Erythroblast (primary cell): ENCODE results near the gene CAV1.
A peak's percentile ranks its signal among the peaks of the same experiment; 100 is the strongest.

ENCODE experiments used
- DNase-seq, 2 experiments: peaks; one replicate each; lab custom pipeline; 2025; lab: John Stamatoyannopoulos, UW
- GATA1 ChIP-seq: IDR thresholded peaks from 2 replicates; pipeline ENCODE4 v1.6.1; 2011; ENCODE audit warnings: low read depth, mild to moderate bottlenecking, control low read depth, low read length, moderate library complexity
- POLR2A ChIP-seq: IDR thresholded peaks from 2 replicates; pipeline ENCODE4 v1.6.1; 2011; ENCODE audit warnings: mild to moderate bottlenecking, low read length

Gene CAV1

DNA sequence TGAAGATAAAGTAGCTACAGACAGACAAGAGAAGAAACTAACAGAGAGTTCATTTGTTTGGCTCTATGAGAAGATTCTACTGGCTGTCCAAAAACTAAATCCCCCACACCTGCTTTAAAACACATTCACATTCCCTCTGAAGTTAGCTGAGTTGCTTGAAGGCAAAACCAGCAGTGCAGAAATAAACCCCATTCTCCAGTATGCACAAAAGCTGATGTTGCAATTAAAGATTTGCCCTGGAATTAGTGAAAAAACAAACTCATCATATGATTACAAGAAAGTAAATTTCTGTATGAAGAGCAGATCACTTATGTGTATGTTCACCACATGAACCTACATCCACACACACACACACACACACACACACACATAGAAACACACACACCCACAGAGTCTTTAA, 9.3 kb upstream of the CAV1 start:
- TF ChIP-seq POLR2A (no peak), GATA1 (no peak)

GRCh38 chr7:116516324-116516723, 8.5 kb upstream of the CAV1 start:
- TF ChIP-seq GATA1 (no peak), POLR2A (no peak)
- DNase-seq: no peak

More for the DNA sequence above, 9.3 kb upstream of the CAV1 start:
- no peak for DNase-seq

DNA sequence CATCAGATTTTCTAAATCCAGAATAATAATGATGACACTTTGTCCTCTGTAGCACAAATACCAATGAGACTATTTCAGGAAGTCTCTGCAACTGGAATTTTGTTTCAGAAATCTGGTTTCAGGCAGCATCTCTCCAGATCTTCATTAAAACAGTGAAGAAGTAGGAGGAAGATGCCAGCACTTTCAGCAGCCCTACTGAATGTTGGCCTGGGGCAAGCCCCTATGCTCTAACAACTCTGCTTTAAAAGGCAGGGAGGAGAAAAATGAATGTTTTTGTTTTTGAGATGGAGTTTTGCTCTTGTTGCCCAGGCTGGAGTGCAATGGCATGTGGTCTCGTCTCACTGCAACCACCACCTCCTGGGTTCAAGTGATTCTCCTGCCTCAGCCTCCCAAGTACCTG, 7.2 kb upstream of the CAV1 start:
- TF ChIP-seq GATA1 (no peak), POLR2A (no peak)
- DNase-seq: no peak

- TF ChIP-seq GATA1: no peak
- TF ChIP-seq POLR2A: no peak
- DNase-seq: no peak
Measured at GRCh38 chr7:116518961-116519360, 5.9 kb upstream of the CAV1 start.

DNA sequence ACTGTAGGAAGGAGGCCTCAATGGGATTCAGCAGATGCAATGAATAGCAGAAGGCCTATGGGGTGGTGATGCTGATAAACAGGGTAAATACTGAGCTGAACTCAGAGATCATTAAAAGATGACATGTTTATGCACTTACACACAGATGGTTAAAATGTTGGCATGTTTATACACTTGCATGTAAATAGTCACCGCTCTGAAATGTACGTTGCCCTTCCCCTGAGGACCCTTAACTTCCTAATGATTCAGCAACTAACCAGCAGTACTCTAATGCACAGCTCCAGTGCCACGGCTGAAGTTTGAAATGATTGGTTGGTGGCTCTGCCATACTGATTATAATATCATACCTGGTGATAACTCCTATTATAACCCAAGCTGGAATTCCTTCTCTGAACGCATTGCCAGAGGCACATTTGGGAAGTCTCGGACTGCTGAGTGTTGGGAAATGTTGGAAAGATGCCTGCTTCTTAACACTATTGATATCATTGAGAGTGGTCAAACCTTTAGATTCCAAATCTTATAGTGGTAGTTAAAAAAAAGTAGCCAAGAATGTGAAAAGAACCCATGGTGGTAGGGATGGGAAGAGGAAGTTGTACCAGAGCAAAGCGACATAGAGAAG, 3.7 kb upstream of the CAV1 start:
- TF ChIP-seq POLR2A: no peak
- TF ChIP-seq GATA1: no peak
- DNase-seq: no peak

GRCh38 chr7:116522247-116522646, 2.6 kb upstream of the CAV1 start:
- TF ChIP-seq GATA1: no peak
- TF ChIP-seq POLR2A: no peak
- no peak for DNase-seq

DNA sequence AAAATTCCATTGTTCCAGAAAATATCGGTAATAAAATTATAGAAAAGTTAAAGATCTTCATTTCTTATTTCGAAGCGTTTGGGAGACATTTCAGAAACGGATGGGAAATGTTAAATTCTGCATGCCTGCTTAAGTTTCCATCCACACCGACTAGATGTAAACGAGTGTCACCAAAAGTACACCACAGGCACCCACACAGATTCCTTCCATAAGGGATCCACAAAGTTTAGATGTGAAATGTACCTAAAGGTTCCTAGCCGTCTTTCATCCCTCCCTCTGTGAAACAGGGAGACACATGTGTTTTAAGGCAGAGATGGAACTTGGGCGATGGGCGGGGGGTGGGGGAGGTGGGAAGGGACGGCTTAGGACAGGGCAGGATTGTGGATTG, 621 bp upstream of the CAV1 start:
- TF ChIP-seq GATA1 (no peak), POLR2A (no peak)

DNA sequence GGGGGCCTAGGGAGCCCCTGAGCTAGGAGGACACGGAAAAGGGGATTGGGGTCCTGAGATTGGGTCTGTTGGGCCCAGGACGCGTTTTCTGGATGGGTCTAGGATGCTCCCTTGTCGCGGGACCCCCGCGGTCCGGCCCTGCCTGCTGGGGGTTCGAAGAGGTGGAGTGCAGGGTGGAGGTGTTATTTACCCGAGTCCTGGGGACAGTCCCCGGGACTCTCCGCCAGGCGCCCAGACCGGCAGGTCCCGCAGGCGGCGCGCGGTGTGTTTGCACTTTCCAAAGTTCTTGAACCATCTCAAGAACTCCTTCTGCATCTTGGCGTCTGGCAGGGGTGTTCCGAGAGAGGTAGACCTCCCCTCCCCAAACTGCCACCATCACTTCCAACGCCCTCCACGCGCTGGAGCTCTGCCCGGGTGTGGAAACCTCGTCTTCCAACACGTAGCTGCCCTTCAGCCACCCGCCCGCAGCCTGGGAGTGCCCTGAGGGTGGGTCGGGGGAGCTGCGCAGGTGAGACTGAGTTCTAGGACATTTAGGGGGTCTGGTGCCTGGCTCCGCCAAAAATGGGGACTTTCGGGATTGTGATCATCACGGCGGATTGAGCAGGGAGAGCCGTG, 569 bp downstream of the CAV1 start:
- DNase-seq: peak; percentile 17 to 28
- TF ChIP-seq POLR2A (no peak), GATA1 (no peak)

More for the DNA sequence above, 621 bp upstream of the CAV1 start:
- DNase-seq: no peak

- TF ChIP-seq GATA1 (no peak), POLR2A (no peak)
Measured at GRCh38 chr7:116525913-116526861, 1.4 kb downstream of the CAV1 start.

GRCh38 chr7:116526897-116527296, 2.1 kb downstream of the CAV1 start:
- no peak for TF ChIP-seq GATA1
- no peak for TF ChIP-seq POLR2A
- no peak for DNase-seq

More at GRCh38 chr7:116525913-116526861, 1.4 kb downstream of the CAV1 start:
- peak; percentile 77 to 83 for DNase-seq

GRCh38 chr7:116527521-116527920, 2.7 kb downstream of the CAV1 start:
- no peak for TF ChIP-seq GATA1
- no peak for TF ChIP-seq POLR2A
- no peak for DNase-seq

GRCh38 chr7:116528008-116528789, 3.4 kb downstream of the CAV1 start:
- no peak for DNase-seq

DNA sequence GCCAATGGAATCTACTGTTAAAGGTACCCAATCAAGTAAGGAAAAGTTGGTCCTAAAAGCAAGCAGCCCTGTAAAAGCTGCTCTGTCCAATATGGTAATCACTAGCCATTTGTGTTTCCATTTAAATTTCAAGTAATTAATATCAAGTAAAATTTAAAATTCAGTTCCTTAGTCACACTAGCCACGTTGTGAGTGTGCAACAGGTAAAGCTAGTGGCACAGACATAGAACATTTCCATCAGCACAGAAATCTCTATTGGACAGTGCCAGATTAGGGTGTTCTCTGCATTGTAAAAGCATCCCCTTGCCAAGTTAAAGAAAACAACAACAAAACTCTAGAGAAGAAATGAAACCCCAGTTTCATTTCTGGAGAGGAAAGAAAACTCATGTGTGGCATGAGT, 4.4 kb downstream of the CAV1 start:
- no peak for DNase-seq
- no peak for TF ChIP-seq POLR2A
- TF ChIP-seq GATA1: no peak

More at GRCh38 chr7:116528008-116528789, 3.4 kb downstream of the CAV1 start:
- no peak for TF ChIP-seq GATA1
- no peak for TF ChIP-seq POLR2A
